K562 (cell line): ENCODE measurements around the gene SH3GL3. TPM values are rescaled to one million over a fixed set of nuclear protein-coding genes. Genes with fewer than 3 reads are reported as not detected.

Experiments
- HMGN3 ChIP-seq: IDR thresholded peaks from 2 replicates; pipeline ENCODE4 v1.6.1; 2011; ENCODE audit warnings: borderline replicate concordance, low read depth, mild to moderate bottlenecking, mixed read lengths, low read length; ENCODE audit not compliant: insufficient read length; ENCODE audit errors: extremely low read depth
- NFXL1 ChIP-seq: fragments of 450-650 bp; formaldehyde crosslinking; IDR thresholded peaks from 2 replicates; pipeline ENCODE4 v1.4.0; 2021; ENCODE audit warnings: mild to moderate bottlenecking
- PCBP2 ChIP-seq: fragments of 200-400 bp; formaldehyde crosslinking; IDR thresholded peaks from 2 replicates; pipeline ENCODE4 v1.6.1; 2018; ENCODE audit warnings: low read length, low read depth, mild to moderate bottlenecking, moderate library complexity; ENCODE audit not compliant: poor library complexity, severe bottlenecking
- ZNF583 ChIP-seq: fragments of 250-450 bp; sonication (Bioruptor Pico); IDR thresholded peaks from 2 replicates; pipeline ENCODE4 v1.4.0; 2020
- polyA plus RNA-seq, 8 experiments: library from polyadenylated mRNA; depleted of rRNA in 4 of 8; stranded (reverse) in 5 of 8; unstranded in 3 of 8; fragments of >200 nt; fragmentation: Nextera tagmentation in 2 of 8; fragmentation: Illumina TruSeq in 1 of 8; extraction: Ambion mirVana in 2 of 8; extraction: Trizol in 1 of 8; gene quantifications; 2 replicates each; pipeline versions ENCODE4 v1.2.1 to v1.2.3, GENCODE V29; 2011 to 2014; ENCODE audit warnings: inconsistent platforms in 1 of 8, missing spikeins in 1 of 8
- total RNA-seq, 7 experiments: library from RNA; depleted of rRNA in 6 of 7; stranded (reverse); fragments of >200 nt in 6 of 7; fragmentation: Illumina TruSeq in 2 of 7; extraction: Trizol in 2 of 7; gene quantifications; 2 replicates each; pipeline versions ENCODE4 v1.2.1 to v1.2.3, GENCODE V29; 2011 to 2021; ENCODE audit warnings: low replicate concordance in 1 of 7
- TF ChIP-seq, protein P1 (sequence below): fragments of 450-650 bp; IDR thresholded peaks from 2 replicates; pipeline ENCODE4 v1.7.0; 2016; ENCODE audit warnings: borderline replicate concordance
- TF ChIP-seq, protein P2 (sequence below): sonication (generic); formaldehyde crosslinking; IDR thresholded peaks from 2 replicates; pipeline ENCODE4 v1.8.0; 2022; ENCODE audit warnings: mild to moderate bottlenecking, missing genetic modification reagents
- TF ChIP-seq, protein P3 (sequence below): fragments of 250-450 bp; sonication (Bioruptor Pico); IDR thresholded peaks from 2 replicates; pipeline ENCODE4 v1.4.0; 2020; ENCODE audit warnings: mild to moderate bottlenecking, moderate library complexity

The SH3GL3 gene
- total and polyA plus RNA-seq, 9 of the 15 experiments (the other 6 are each of a cell fraction or from before 2014, with no cell fraction given), result 3.9 to 16.0 (median 9.7) TPM

DNA sequence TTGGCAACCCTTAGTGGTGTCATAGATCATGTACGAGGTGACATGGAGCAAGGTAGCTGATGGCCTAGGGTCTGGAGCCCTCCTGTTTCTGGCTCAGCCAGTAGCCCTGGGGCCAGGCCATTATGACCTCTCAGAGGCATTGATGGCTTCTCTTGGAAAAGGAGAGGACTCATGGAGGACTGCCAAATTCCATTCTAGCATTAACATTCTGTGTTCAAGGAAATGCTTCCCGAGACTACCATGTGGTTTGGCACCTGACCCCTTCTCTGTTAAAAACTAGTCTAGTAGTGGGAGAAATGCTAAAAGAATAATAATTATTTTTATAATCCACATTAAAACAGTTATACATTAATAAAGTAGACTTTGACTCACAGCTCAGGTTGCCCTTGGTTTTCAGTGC lies 166.6 kb downstream of the SH3GL3 start (continued):
- TF ChIP-seq, protein P1, sequence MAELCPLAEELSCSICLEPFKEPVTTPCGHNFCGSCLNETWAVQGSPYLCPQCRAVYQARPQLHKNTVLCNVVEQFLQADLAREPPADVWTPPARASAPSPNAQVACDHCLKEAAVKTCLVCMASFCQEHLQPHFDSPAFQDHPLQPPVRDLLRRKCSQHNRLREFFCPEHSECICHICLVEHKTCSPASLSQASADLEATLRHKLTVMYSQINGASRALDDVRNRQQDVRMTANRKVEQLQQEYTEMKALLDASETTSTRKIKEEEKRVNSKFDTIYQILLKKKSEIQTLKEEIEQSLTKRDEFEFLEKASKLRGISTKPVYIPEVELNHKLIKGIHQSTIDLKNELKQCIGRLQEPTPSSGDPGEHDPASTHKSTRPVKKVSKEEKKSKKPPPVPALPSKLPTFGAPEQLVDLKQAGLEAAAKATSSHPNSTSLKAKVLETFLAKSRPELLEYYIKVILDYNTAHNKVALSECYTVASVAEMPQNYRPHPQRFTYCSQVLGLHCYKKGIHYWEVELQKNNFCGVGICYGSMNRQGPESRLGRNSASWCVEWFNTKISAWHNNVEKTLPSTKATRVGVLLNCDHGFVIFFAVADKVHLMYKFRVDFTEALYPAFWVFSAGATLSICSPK, result no peak
- TF ChIP-seq PCBP2 (no peak), NFXL1 (no peak), HMGN3 (no peak), ZNF583 (CRISPR knock-in tag) (no peak)
- TF ChIP-seq, protein P2, sequence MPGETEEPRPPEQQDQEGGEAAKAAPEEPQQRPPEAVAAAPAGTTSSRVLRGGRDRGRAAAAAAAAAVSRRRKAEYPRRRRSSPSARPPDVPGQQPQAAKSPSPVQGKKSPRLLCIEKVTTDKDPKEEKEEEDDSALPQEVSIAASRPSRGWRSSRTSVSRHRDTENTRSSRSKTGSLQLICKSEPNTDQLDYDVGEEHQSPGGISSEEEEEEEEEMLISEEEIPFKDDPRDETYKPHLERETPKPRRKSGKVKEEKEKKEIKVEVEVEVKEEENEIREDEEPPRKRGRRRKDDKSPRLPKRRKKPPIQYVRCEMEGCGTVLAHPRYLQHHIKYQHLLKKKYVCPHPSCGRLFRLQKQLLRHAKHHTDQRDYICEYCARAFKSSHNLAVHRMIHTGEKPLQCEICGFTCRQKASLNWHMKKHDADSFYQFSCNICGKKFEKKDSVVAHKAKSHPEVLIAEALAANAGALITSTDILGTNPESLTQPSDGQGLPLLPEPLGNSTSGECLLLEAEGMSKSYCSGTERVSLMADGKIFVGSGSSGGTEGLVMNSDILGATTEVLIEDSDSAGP (CRISPR knock-in tag), result no peak
- TF ChIP-seq, protein P3, sequence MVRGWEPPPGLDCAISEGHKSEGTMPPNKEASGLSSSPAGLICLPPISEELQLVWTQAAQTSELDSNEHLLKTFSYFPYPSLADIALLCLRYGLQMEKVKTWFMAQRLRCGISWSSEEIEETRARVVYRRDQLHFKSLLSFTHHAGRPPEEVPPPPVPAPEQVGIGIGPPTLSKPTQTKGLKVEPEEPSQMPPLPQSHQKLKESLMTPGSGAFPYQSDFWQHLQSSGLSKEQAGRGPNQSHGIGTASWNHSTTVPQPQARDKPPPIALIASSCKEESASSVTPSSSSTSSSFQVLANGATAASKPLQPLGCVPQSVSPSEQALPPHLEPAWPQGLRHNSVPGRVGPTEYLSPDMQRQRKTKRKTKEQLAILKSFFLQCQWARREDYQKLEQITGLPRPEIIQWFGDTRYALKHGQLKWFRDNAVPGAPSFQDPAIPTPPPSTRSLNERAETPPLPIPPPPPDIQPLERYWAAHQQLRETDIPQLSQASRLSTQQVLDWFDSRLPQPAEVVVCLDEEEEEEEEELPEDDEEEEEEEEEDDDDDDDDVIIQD (CRISPR knock-in tag), result no peak
